HK-2 (cell line): ENCODE data around the gene STXBP1.

ENCODE experiments used
- DNase-seq: peaks from one replicate; pipeline ENCODE4 v3.0.0-alpha.2; 2018; ENCODE audit not compliant: unreplicated experiment

STXBP1 gene

GRCh38 chr9:127714951-127715469, 102.9 kb downstream of the STXBP1 start:
- peak; percentile 25 for DNase-seq

GRCh38 chr9:127715470-127716337, 103.6 kb downstream of the STXBP1 start, which contains the start of the genes PTRH1 and TTC16:
PTRH1 (minus strand) TSS chr9:127715663; CDS start chr9:127715639, 24 bp downstream.
TTC16 (plus strand) TSS chr9:127716079; CDS start chr9:127716146, 67 bp downstream.
- peak; percentile 96 for DNase-seq

GRCh38 chr9:127716412-127716811, 104.3 kb downstream of the STXBP1 start:
- DNase-seq, result no peak

- DNase-seq, result no peak
Measured at GRCh38 chr9:127717766-127718165, 105.7 kb downstream of the STXBP1 start.

- DNase-seq, result no peak
Measured at GRCh38 chr9:127720031-127720864, 108.2 kb downstream of the STXBP1 start.

GRCh38 chr9:127720865-127721227, 108.8 kb downstream of the STXBP1 start:
- no peak for DNase-seq

- DNase-seq, result no peak
Measured at GRCh38 chr9:127721391-127721821, 109.3 kb downstream of the STXBP1 start.

- no peak for DNase-seq
Measured at GRCh38 chr9:127722055-127722745, 110.1 kb downstream of the STXBP1 start.

GRCh38 chr9:127723013-127723412, 110.9 kb downstream of the STXBP1 start:
- DNase-seq, result no peak

- no peak for DNase-seq
Measured at GRCh38 chr9:127723444-127723843, 111.4 kb downstream of the STXBP1 start.

- no peak for DNase-seq
Measured at GRCh38 chr9:127724012-127724411, 111.9 kb downstream of the STXBP1 start.

GRCh38 chr9:127726871-127727270, 114.8 kb downstream of the STXBP1 start:
- no peak for DNase-seq

GRCh38 chr9:127728808-127729207, 116.7 kb downstream of the STXBP1 start:
- no peak for DNase-seq

- DNase-seq, result no peak
Measured at GRCh38 chr9:127729522-127730256, 117.6 kb downstream of the STXBP1 start.

GRCh38 chr9:127730262-127730661, 118.2 kb downstream of the STXBP1 start:
- DNase-seq, result no peak

- no peak for DNase-seq
Measured at GRCh38 chr9:127730799-127731410, 118.8 kb downstream of the STXBP1 start.

- no peak for DNase-seq
Measured at GRCh38 chr9:127731938-127732337, 119.9 kb downstream of the STXBP1 start.

GRCh38 chr9:127732444-127732843, 120.4 kb downstream of the STXBP1 start:
- no peak for DNase-seq

GRCh38 chr9:127733614-127734013, 121.5 kb downstream of the STXBP1 start:
- DNase-seq, result no peak

GRCh38 chr9:127734247-127734746, 122.2 kb downstream of the STXBP1 start:
- DNase-seq, result no peak
